ENCODE results near the gene HPN.
"Not testable (repeated sequence)": the region's sequence is repeated elsewhere in the genome, so short reads cannot be mapped to it uniquely, and the experiment has no call there.

HPN gene

GRCh38 chr19:35027851-35028599, 13.5 kb upstream of the HPN start:
- no peak for DNase-seq (ENCODE audit: low read depth)

GRCh38 chr19:35028600-35028885, 13.0 kb upstream of the HPN start:
- DNase-seq (ENCODE audit: low read depth), result not testable (repeated sequence)

- DNase-seq (ENCODE audit: low read depth), result not testable (repeated sequence)
Measured at GRCh38 chr19:35029275-35029736, 12.2 kb upstream of the HPN start.

GRCh38 chr19:35029737-35030256, 11.7 kb upstream of the HPN start:
- DNase-seq (ENCODE audit: low read depth), result no peak

- peak; percentile 24 for DNase-seq (ENCODE audit: low read depth)
Measured at GRCh38 chr19:35030257-35031071, 11.1 kb upstream of the HPN start, which contains the start of gene SCN1B. Gene SCN1B (plus strand): TSS chr19:35030470. CDS start chr19:35030821, 351 bp downstream.

GRCh38 chr19:35031072-35031881, 10.2 kb upstream of the HPN start:
- no peak for DNase-seq (ENCODE audit: low read depth)

- DNase-seq (ENCODE audit: low read depth), result no peak
Measured at GRCh38 chr19:35032356-35032865, 9.1 kb upstream of the HPN start.

- no peak for DNase-seq (ENCODE audit: low read depth)
Measured at GRCh38 chr19:35033067-35034004, 8.2 kb upstream of the HPN start.

GRCh38 chr19:35034005-35034502, 7.5 kb upstream of the HPN start:
- DNase-seq (ENCODE audit: low read depth), result no peak

GRCh38 chr19:35034588-35035382, 6.7 kb upstream of the HPN start:
- no peak for DNase-seq (ENCODE audit: low read depth)

GRCh38 chr19:35037716-35038622, 3.6 kb upstream of the HPN start:
- DNase-seq (ENCODE audit: low read depth), result no peak

- no peak for DNase-seq (ENCODE audit: low read depth)
Measured at GRCh38 chr19:35038623-35039512, 2.7 kb upstream of the HPN start.

- no peak for DNase-seq (ENCODE audit: low read depth)
Measured at GRCh38 chr19:35039881-35040825, 1.4 kb upstream of the HPN start.

GRCh38 chr19:35040826-35041547, 534 bp upstream of the HPN start:
- DNase-seq (ENCODE audit: low read depth), result no peak

- no peak for DNase-seq (ENCODE audit: low read depth)
Measured at GRCh38 chr19:35042056-35042730, 672 bp downstream of the HPN start.

Measured in T follicular helper cell (primary cell).